DMS114 treated with DMSO at 0.1 percent for 48 hours (cell line): ENCODE measurements around the gene NRN1.
"Not testable (repeated sequence)": the region's sequence is repeated elsewhere in the genome, so short reads cannot be mapped to it uniquely, and the experiment has no call there.

Experiments
- DNase-seq: peaks from one replicate; lab custom pipeline; 2025; ENCODE audit not compliant: unreplicated experiment; lab: John Stamatoyannopoulos, UW

The NRN1 gene

GRCh38 chr6:5984150-5985089, 22.3 kb downstream of the NRN1 start:
- no peak for DNase-seq

GRCh38 chr6:5981126-5982026, 25.3 kb downstream of the NRN1 start:
- no peak for DNase-seq

- DNase-seq = no peak
Measured at GRCh38 chr6:5979650-5980420, 26.9 kb downstream of the NRN1 start.

GRCh38 chr6:5976811-5977210, 29.9 kb downstream of the NRN1 start:
- no peak for DNase-seq

- no peak for DNase-seq
Measured at GRCh38 chr6:5968817-5969734, 37.6 kb downstream of the NRN1 start.

- DNase-seq = not testable (repeated sequence)
Measured at GRCh38 chr6:5968036-5968435, 38.7 kb downstream of the NRN1 start.

GRCh38 chr6:5967594-5967993, 39.1 kb downstream of the NRN1 start:
- no peak for DNase-seq

GRCh38 chr6:5962794-5963193, 43.9 kb downstream of the NRN1 start:
- DNase-seq = no peak

- DNase-seq = no peak
Measured at GRCh38 chr6:5961836-5962235, 44.9 kb downstream of the NRN1 start.

GRCh38 chr6:5960456-5960855, 46.3 kb downstream of the NRN1 start:
- DNase-seq = no peak

- DNase-seq = no peak
Measured at GRCh38 chr6:5958921-5959320, 47.8 kb downstream of the NRN1 start.

- no peak for DNase-seq
Measured at GRCh38 chr6:5956939-5957338, 49.8 kb downstream of the NRN1 start.

- no peak for DNase-seq
Measured at GRCh38 chr6:5950361-5950785, 56.4 kb downstream of the NRN1 start.
